Measurements from ENCODE around the gene MYOT.

- TF ChIP-seq BHLHE40 (IDR thresholded peaks at IDR 0.05; ENCODE audit: borderline replicate concordance) (no peak), ELF4 (IDR thresholded peaks at IDR 0.05) (no peak), FOXA1 (IDR thresholded peaks at IDR 0.05) (no peak), ARNT (IDR thresholded peaks at IDR 0.05) (no peak), SP1 (IDR thresholded peaks at IDR 0.05) (no peak), HDGF (IDR thresholded peaks at IDR 0.05; ENCODE audit: borderline replicate concordance) (no peak), ZNF384 (IDR thresholded peaks at IDR 0.05) (peak; percentile 65), FOXM1 (IDR thresholded peaks at IDR 0.05; ENCODE audit: borderline replicate concordance) (no peak), PKNOX1 (IDR thresholded peaks at IDR 0.05) (peak; percentile 77), TARDBP (IDR thresholded peaks at IDR 0.05) (no peak), LEF1 (IDR thresholded peaks at IDR 0.05; ENCODE audit: borderline replicate concordance) (no peak), SUZ12 (IDR thresholded peaks at IDR 0.05) (no peak)
These were observed 34.2 kb upstream of the MYOT start for GRCh38 chr5:137833463-137833862.

All from HEK293T (cell line).